Stimulated activated CD4-positive, alpha-beta T cell treated with anti-CD3 and anti-CD28 coated beads, Interleukin-1b, Interleukin-23, amount 100 ng/mL, for 48 hours (primary cell): ENCODE measurements around the gene STIM2.

Experiments used
- DNase-seq: peaks from one replicate; pipeline ENCODE4 v3.0.0-alpha.2; 2020

The STIM2 gene

DNA sequence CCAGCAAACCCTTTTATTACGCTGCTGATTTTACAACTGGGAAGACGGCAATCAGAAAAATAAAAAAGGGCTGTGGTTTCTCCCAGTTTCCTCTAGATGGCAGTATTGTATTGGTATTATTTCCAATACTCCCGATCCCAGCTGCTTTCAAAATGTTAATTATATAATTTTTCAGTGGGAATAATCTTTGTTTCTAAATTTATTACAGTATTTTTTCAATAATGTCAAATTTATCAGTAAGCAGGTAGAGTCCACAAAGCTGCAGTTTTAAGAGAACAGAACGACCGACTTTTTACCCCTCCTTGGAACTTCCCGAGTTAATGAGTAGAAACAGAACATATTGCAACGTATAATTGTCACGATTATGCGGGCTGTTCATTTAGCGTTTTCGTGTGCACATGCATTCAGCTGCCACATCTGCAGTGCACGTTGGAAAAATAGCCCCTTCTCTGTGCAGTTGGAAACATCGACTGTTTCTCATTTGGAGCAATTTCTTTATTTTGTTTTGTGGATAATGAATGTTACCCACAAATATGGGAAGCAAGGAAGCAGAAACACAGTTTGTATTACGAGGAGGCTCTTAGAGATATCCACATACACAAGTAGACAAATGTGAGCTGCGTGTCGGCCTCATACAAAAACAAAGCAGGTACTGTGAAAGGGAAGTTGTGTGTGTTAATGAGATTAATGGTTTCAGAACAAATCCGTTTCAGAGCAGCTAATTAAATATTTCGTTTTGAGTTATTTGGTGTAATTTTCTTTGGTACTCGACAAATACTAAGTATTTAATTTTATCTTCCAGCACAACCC is 188.0 kb downstream of the STIM2 start:
- no peak for DNase-seq

DNA sequence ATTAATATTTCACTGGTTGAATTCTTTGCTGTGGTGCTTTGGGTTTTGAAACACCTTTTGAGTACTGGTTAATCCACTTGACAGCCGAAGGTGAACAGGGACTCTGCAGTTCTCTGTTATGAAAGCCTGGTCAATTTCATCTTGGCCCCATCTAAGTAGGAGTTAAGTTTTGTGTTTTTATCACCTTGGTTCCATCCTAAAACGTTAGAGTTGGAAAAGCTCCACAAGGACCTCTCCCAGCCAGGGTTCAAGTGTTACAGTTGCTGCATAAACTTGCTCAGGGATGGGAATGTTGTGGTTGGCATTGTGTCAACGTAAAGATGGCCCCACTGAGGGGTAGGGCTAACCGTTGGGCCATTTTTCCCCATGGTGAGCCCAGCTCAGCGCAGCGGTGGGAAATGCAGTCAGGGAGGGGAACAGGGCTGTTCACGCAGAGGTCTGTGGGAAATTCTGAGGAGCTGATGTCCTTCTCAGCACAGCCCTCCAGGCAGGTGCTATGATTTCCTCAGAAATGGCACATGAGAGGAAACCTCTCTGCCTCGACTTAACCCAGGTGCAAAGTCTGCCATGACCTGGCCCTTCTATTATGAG is 188.7 kb downstream of the STIM2 start:
- DNase-seq, result no peak

DNA sequence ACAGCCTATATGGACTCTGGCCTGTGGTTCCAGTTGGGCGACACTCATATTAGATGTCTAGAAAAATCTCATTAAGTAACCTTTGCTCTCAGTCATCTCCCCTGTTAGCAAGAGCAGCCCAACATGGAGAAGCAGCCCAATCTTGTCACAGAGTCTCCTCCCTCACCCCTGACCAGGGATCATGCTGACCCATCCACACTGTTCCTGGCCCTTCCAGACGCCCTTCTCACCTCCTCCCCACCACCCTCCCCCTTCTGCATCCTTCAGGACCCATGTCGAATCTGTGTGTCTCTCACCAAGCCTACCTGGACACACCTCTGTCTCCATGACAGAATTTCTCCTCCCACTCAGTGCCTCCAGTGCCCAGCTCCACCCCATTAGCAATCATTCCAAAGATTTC is 190.1 kb downstream of the STIM2 start:
- DNase-seq, result no peak

DNA sequence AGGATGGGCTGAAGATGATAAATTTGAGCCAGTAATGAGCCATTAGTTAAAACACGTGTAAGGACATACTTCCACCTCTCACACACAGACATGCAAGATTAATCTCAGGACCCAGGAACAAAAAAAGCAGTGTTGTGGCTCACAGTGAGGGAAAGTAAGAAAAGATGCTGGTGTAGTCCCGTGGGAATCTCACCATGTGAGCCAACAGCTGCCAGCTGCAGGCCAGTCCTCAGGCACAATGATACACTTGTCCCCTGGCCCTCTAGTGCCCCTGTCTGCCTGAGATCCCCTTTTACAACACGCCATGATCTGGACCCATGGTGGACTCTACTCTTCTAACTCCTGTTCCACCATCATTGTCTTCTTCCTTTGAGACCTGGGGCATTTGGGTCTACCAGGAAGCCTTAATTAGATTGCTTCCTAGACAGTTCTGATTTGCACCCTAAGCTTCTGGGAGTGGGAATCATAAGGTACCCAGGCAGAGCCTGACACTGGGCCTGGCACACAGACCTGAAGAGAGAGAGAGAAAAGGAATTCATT is 194.7 kb downstream of the STIM2 start:
- no peak for DNase-seq

DNA sequence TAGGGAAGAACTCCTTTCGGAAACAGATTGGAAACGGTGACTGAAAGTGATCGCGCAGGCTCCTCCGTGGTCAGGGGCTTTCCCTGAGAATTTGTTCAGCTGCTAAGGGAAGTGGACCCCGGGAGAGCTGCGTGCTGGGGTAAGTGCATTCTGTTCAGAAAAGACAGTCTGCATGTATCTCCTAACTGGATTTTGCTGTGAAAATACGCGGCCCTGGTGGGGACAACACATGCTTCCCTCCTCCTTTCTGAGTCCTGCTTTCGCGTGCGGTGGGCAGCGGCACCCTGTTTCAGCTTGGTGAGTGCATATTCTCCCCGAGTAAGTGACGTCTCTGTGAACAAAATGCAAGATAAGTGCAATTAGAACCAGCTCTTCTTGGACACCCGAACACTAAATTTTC is 195.6 kb downstream of the STIM2 start:
- DNase-seq, result no peak

DNA sequence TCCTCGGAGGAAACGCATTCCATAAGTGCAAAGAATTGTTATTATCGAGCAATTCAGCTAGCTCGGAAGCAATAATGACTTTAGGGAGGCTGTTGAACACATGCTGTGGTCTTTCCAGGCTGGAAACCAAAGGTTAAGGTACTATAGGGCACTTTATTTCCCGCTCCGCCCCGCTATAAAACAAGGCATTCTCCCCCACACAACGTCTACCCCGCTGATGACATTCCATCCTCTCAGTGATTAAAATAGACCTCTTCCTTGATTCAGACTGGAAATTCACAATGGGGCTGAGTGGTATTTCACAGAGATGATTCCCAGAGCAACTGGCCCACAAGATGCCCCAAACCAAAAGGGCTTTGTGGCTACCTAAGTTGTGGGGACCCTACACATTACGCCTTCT is 196.4 kb downstream of the STIM2 start:
- no peak for DNase-seq

DNA sequence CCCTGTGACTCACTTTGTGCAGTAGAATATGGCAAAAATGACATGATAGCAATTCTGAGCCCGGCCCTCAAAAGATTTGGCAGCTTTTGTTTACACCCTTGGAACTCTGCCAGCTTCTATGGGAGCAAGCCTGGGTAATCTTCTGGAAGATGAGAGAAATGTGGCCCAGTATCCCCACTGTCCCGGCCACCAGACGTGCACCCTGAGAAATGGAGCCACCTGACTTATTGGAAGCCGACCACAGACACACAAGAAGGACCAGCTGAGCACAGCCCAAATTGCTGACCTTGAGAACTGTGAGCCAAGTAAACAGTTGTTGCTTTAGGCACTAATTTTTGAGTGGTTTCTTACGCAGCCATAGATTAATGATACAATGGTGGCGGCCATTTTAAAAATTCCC is 197.0 kb downstream of the STIM2 start:
- no peak for DNase-seq

DNA sequence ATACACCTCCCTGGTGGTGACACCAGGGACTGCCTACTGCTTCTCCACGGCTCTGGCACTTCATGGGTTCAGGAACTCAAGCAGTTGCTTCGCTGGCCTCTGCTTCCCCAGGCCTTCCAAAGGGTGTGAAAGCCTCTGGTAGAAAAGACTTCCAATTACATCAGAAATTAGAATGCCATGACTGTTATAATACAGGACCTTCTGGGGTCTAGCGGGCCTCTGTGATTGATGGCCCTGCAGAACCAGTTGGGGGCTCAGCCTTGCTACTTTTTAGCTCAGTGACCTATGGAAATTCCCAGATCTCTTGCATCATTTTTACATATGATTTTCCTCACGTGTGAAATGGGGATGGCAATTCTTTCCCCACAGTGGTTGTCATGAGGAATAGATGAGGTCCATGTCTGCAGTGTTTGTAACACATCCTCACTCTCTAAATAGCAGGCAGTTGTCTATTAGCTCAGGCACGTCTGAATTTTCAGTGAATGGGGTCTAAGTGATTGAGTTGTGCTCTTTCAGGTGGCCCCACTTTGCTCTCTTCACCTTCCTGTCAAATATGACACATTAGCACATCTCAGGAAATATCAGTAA is 198.3 kb downstream of the STIM2 start:
- no peak for DNase-seq

DNA sequence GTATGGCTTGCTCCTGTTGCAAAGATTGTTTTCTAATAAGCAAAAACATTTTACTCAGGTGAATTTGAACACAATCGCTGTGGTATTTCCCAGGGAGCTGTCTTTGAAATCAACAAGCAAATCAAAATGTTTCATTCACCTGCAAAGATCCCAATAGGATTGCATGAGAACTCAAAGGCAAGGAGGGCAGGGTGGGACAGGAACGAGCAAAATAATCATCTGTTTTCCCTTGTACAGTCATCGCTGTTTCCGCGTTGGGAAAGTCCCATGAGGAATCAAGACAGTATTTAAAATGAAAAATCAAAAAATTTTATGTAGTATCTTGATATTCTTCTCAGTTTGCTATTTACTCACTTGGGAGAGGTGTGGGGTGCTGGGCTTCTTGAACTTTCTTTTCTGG is 198.8 kb downstream of the STIM2 start:
- DNase-seq, result no peak

DNA sequence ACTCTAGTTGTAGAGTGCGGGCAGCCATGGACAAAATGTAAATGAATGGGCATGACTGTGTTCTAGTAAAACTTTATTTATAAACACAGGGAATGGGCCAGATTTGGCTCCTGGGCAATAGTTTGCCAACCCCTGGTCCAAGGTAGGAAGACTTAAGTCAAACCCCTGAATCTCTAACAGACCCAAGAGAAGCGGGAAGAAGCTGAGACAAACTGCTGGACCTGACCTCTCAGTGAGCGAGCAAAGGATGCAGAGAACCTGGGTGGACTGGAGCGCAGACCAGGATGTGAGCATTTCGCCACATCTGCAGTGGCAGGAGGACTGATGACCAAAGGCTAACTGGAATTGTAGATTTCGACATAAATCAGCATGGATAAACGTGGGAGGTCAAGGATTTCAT is 201.6 kb downstream of the STIM2 start:
- DNase-seq, result no peak

DNA sequence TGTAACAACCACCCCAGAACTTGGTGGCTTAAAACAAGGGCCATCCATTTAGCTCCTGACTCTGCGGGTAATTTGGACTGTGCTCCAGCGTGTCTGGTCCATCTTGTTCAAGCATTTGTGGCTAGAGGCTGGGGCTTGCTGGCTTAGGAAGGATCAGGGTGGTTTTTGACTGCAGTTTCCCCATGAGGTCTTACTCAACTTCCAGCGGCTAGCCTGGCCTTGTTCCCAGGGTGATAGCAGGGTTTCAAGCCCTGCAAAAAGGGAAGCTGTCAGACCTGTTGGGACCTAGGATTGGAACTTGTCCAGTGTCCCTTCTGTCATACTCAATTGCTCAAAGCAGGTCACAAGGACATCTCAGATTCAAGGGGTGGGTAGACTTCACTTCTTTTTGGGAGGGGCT is 205.9 kb downstream of the STIM2 start:
- DNase-seq, result no peak

DNA sequence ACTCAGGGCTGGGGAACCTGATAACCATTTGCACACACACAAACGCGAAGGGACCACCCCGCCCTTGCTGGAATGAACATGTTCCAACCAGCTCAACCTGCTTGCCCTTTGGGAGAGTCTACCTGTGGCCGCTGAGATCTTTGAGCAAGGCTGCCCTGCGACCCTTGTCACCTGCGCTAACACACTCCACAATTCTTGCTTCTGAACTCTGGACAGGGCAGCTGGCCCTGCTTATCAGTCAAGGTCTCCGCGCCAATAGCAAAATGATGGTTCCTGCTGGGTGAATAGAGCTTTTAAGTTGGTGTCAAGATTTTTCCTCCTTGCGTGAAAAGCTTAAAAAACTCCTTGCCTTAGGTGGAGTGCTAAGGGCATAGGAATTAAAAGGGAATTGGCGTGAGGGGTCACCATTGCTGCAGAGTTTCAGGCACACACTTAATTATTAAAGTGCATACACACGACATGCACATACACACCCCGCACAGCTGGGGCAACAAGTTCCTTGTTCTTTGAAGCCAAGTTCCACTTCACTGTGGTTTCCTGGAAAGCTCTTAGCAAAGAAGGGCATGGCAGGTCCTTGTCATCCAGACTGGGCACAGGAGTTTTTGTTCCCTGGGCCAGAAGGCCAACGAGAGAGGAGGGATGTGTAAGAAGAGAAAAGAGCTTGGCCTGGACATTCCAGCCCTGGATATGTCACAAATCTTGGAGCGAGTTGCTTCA is 207.7 kb downstream of the STIM2 start:
- no peak for DNase-seq
